ENCODE results near the gene NABP2. TPM values are rescaled to one million over a fixed set of nuclear protein-coding genes. Genes with fewer than 3 reads are reported as not detected.

The NABP2 gene
- 91.6 and 98.6 TPM in 2 replicates for total RNA-seq (2014; rRNA removed)
- Bru-seq, nascent RNA = percentile 77 among the genes with signal in this experiment
- BruChase-seq, experiment 1, labeled RNA remaining after a 6-hour chase = percentile 90 among the genes with signal in this experiment
- percentile 74 among the genes with signal in this experiment for BruChase-seq, experiment 2, labeled RNA remaining after a 2-hour chase
- long read RNA-seq, transcript NABP2-203 (6 exons, 1,775 nt) = minor isoform, 24 of 103 reads
- long read RNA-seq, transcript NABP2-201 (7 exons, 1,417 nt) = major isoform, 37 of 103 reads
- long read RNA-seq, partial matches to known transcripts = 3 of 103 reads
- long read RNA-seq, other reads (novel, unspliced or antisense) = 38 of 103 reads

- Histone ChIP-seq H3K4me3 (ENCODE audit: low read length) (peak within 1 kb of the TSS; percentile 88), H2AFZ (ENCODE audit: low read length) (peak within 1 kb of the TSS; percentile 98), H3K4me2 (ENCODE audit: low read length) (peak within 1 kb of the TSS; percentile 97), H3F3A (ENCODE audit: low read length, unreplicated experiment) (no peaks in the 10 kb centered on the region), H3K27me3 (ENCODE audit: low read length) (no peaks in the 10 kb centered on the region), H3K4me1 (ENCODE audit: insufficient read depth, low read length) (peaks cover 22% of the 10 kb centered on the region), H3K9ac (ENCODE audit: low read length) (peak within 1 kb of the TSS; percentile 86), H3K9me2 (replicated peaks; ENCODE audit: low read length) (no peaks in the 10 kb centered on the region), H3K36me3 (ENCODE audit: low read depth, low read length) (no peaks in the 10 kb centered on the region), H4K20me1 (ENCODE audit: low read length) (no peaks in the 10 kb centered on the region), H3K27ac (ENCODE audit: low read length) (peak within 1 kb of the TSS; percentile 21; the same call in 1 of the 2 replicates), H3K79me2 (ENCODE audit: low read length) (peaks cover 35% of the 10 kb centered on the region), H3K9me3 (ENCODE audit: low read length) (no peaks in the 10 kb centered on the region)
- no TSS peak for BruUV-seq (replicated peaks)
- DNase-seq (peak; percentile 99), ATAC-seq (peak; percentile 81)
- intact Hi-C loops (cut with micrococcal nuclease) = loop anchor here (1.0 to 5.0 kb wide), 5 partner anchors 18 to 105 kb away; partner anchors contain the start of gene COQ10A
- TF ChIP-seq CTCF (conservative IDR thresholded peaks at IDR 0.05; ENCODE audit: low read depth, low read length) = peak; percentile 94
- no peak for TF ChIP-seq EZH2phosphoT487 (IDR thresholded peaks at IDR 0.05; ENCODE audit: borderline replicate concordance, low read length)
- POLR2A ChIA-PET (ENCODE audit: unreplicated experiment) = no interaction called here
- CTCF ChIA-PET = no interaction called here
Measured at GRCh38 chr12:56224102-56224701, at the start of gene NABP2. TSS of gene NABP2 (plus strand) at chr12:56224342. CDS start at chr12:56224857, 515 bp downstream.

DNA sequence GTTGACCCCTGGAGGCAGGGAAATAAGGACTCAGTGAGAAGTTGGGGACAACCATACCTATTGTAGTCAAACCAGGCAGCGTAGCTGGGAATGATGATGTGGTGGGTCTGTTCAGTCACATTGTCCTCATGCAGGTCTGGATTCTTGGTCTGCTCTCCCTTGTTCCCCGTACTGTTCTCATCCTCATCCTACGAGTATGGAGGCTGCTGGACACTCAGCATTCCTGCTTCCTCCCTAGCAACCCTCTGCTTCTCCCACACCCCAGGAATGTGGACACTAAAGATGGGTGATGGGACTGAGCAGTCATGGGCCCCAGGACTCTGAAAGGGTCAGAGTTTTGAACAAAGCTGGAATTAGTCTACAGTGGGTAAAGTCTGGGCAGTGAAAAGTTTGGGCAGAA, 45.8 kb upstream of the NABP2 start:
- Histone ChIP-seq H4K20me1 (ENCODE audit: low read length) (no peaks in the 10 kb centered on the region), H3K9me3 (ENCODE audit: low read length) (no peaks in the 10 kb centered on the region), H3K79me2 (ENCODE audit: low read length) (no peaks in the 10 kb centered on the region), H3K4me2 (ENCODE audit: low read length) (no peak overlapping the region), H3K9me2 (replicated peaks; ENCODE audit: low read length) (no peaks in the 10 kb centered on the region), H3K36me3 (ENCODE audit: low read depth, low read length) (peaks cover 33% of the 10 kb centered on the region), H3K27ac (ENCODE audit: low read length) (no peak overlapping the region), H3K27me3 (ENCODE audit: low read length) (no peaks in the 10 kb centered on the region), H3K4me3 (ENCODE audit: low read length) (no peak overlapping the region), H3K9ac (ENCODE audit: low read length) (no peak overlapping the region), H2AFZ (ENCODE audit: low read length) (no peak overlapping the region), H3F3A (ENCODE audit: low read length, unreplicated experiment) (no peaks in the 10 kb centered on the region), H3K4me1 (ENCODE audit: insufficient read depth, low read length) (no peaks in the 10 kb centered on the region)
- intact Hi-C loops (cut with micrococcal nuclease) = no loop called here
- no peak for DNase-seq
- no peak for ATAC-seq
- ChIA-PET POLR2A (ENCODE audit: unreplicated experiment) (no interaction called here), CTCF (no interaction called here)
- no TSS peak for BruUV-seq (replicated peaks)
- no peak for TF ChIP-seq CTCF (conservative IDR thresholded peaks at IDR 0.05; ENCODE audit: low read depth, low read length)
- TF ChIP-seq EZH2phosphoT487 (IDR thresholded peaks at IDR 0.05; ENCODE audit: borderline replicate concordance, low read length) = no peak

DNA sequence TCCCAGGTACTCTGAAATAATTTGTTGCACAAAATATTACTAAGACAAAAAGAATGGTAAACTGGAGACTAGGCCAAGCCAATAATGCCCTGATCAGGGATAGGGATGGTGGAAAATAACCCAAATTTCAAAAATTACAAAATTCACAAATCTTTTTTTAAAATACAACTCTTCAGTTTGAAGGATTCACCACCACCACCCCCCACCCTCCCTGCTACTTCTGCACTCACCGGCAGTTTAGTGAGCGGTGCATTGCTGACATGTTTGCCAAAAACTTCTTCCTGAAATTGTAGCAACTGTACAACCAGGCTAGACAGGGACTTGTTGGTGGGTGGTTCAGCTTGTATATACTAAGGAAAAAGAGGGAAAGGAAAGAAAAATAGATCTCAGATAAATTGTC, 37.2 kb upstream of the NABP2 start:
- Histone ChIP-seq H3K4me2 (ENCODE audit: low read length) (peak overlapping the region; percentile 86; the same call in 1 of the 2 replicates), H3K9me3 (ENCODE audit: low read length) (no peaks in the 10 kb centered on the region), H3K9me2 (replicated peaks; ENCODE audit: low read length) (no peaks in the 10 kb centered on the region), H3K4me1 (ENCODE audit: insufficient read depth, low read length) (peaks cover 21% of the 10 kb centered on the region), H3K27me3 (ENCODE audit: low read length) (no peaks in the 10 kb centered on the region), H4K20me1 (ENCODE audit: low read length) (no peaks in the 10 kb centered on the region), H3K27ac (ENCODE audit: low read length) (no peak overlapping the region), H2AFZ (ENCODE audit: low read length) (no peak overlapping the region), H3K79me2 (ENCODE audit: low read length) (peaks cover 30% of the 10 kb centered on the region), H3F3A (ENCODE audit: low read length, unreplicated experiment) (no peaks in the 10 kb centered on the region), H3K9ac (ENCODE audit: low read length) (no peak overlapping the region), H3K36me3 (ENCODE audit: low read depth, low read length) (peaks cover 18% of the 10 kb centered on the region), H3K4me3 (ENCODE audit: low read length) (no peak overlapping the region)
- intact Hi-C loops (cut with micrococcal nuclease) = no loop called here
- CTCF ChIA-PET = no interaction called here
- DNase-seq = no peak
- POLR2A ChIA-PET (ENCODE audit: unreplicated experiment) = interaction anchor here (0.7 kb wide), 1 partner anchor 10 kb away, joined by 34 read pairs; no protein-coding TSS in a partner anchor
- ATAC-seq = no peak
- no TSS peak for BruUV-seq (replicated peaks)
- TF ChIP-seq EZH2phosphoT487 (IDR thresholded peaks at IDR 0.05; ENCODE audit: borderline replicate concordance, low read length) = no peak
- no peak for TF ChIP-seq EZH2 (IDR thresholded peaks at IDR 0.05; ENCODE audit: low read length, unreplicated experiment)
- no peak for TF ChIP-seq CTCF (conservative IDR thresholded peaks at IDR 0.05; ENCODE audit: low read depth, low read length)

All from PC-3 (cell line).